ELF-1 (cell line): Measurements from ENCODE around the gene PAM.
"Not testable (repeated sequence)": the region's sequence is repeated elsewhere in the genome, so short reads cannot be mapped to it uniquely, and the experiment has no call there.

Experiments used
- DNase-seq: peaks from one replicate; pipeline ENCODE4 v3.0.0-alpha.2; 2016; ENCODE audit warnings: low read depth, low spot score

PAM gene

GRCh38 chr5:102998224-102998623 lies 243.1 kb downstream of the PAM start:
- DNase-seq, result no peak

GRCh38 chr5:102999191-102999590 lies 244.1 kb downstream of the PAM start:
- DNase-seq, result no peak

GRCh38 chr5:102999621-103000020 lies 244.5 kb downstream of the PAM start:
- not testable (repeated sequence) for DNase-seq

- DNase-seq, result no peak
These were observed 245.0 kb downstream of the PAM start for GRCh38 chr5:103000089-103000488.

- DNase-seq, result no peak
These were observed 248.8 kb downstream of the PAM start for GRCh38 chr5:103003872-103004271.

GRCh38 chr5:103005276-103005675 lies 250.2 kb downstream of the PAM start:
- DNase-seq, result no peak

GRCh38 chr5:103006921-103007320 lies 251.8 kb downstream of the PAM start:
- no peak for DNase-seq

- DNase-seq, result no peak
These were observed 255.1 kb downstream of the PAM start for GRCh38 chr5:103010168-103010567.

GRCh38 chr5:103013933-103014552 lies 258.9 kb downstream of the PAM start:
- DNase-seq, result no peak

GRCh38 chr5:103014983-103015382 lies 259.9 kb downstream of the PAM start:
- DNase-seq, result no peak

GRCh38 chr5:103016167-103016566 lies 261.1 kb downstream of the PAM start:
- no peak for DNase-seq

GRCh38 chr5:103019804-103020203 lies 264.7 kb downstream of the PAM start:
- DNase-seq, result no peak

GRCh38 chr5:103021314-103021713 lies 266.2 kb downstream of the PAM start:
- no peak for DNase-seq

GRCh38 chr5:103027267-103027666 lies 272.2 kb downstream of the PAM start:
- DNase-seq, result no peak

GRCh38 chr5:103031607-103032006 lies 276.5 kb downstream of the PAM start:
- DNase-seq, result no peak

- DNase-seq, result no peak
These were observed 278.6 kb downstream of the PAM start for GRCh38 chr5:103033696-103034095.

GRCh38 chr5:103034662-103035392 lies 279.7 kb downstream of the PAM start:
- no peak for DNase-seq

GRCh38 chr5:103035701-103036100 lies 280.6 kb downstream of the PAM start:
- no peak for DNase-seq

GRCh38 chr5:103036601-103037000 lies 281.5 kb downstream of the PAM start:
- no peak for DNase-seq

- DNase-seq, result no peak
These were observed 282.8 kb downstream of the PAM start for GRCh38 chr5:103037673-103038455.

- DNase-seq, result no peak
These were observed 286.1 kb downstream of the PAM start for GRCh38 chr5:103041071-103041676.

- peak; percentile 48 for DNase-seq
These were observed 291.6 kb downstream of the PAM start for GRCh38 chr5:103046706-103047105.
